ENCODE measurements around the gene ATP8A1.

GRCh38 chr4:42512226-42512625 is 144.7 kb downstream of the ATP8A1 start:
- TF ChIP-seq EZH2 (IDR thresholded peaks at IDR 0.05; ENCODE audit: borderline replicate concordance, low read depth, low read length, severe bottlenecking): no peak
- TF ChIP-seq, protein P1, sequence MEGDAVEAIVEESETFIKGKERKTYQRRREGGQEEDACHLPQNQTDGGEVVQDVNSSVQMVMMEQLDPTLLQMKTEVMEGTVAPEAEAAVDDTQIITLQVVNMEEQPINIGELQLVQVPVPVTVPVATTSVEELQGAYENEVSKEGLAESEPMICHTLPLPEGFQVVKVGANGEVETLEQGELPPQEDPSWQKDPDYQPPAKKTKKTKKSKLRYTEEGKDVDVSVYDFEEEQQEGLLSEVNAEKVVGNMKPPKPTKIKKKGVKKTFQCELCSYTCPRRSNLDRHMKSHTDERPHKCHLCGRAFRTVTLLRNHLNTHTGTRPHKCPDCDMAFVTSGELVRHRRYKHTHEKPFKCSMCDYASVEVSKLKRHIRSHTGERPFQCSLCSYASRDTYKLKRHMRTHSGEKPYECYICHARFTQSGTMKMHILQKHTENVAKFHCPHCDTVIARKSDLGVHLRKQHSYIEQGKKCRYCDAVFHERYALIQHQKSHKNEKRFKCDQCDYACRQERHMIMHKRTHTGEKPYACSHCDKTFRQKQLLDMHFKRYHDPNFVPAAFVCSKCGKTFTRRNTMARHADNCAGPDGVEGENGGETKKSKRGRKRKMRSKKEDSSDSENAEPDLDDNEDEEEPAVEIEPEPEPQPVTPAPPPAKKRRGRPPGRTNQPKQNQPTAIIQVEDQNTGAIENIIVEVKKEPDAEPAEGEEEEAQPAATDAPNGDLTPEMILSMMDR (IDR thresholded peaks at IDR 0.05; ENCODE audit: borderline replicate concordance, extremely low read depth, low read length, poor library complexity, severe bottlenecking): no peak
